GM13977 (cell line): ENCODE results near the gene GPC5.

Experiments used
- DNase-seq: peaks from one replicate; pipeline ENCODE4 v3.0.0; 2012; ENCODE audit warnings: low spot score
- CTCF ChIP-seq: IDR thresholded peaks from 2 replicates; pipeline ENCODE4 v1.5.1; 2012; ENCODE audit warnings: mild to moderate bottlenecking, control low read depth; ENCODE audit not compliant: insufficient read depth; ENCODE audit errors: extremely low read depth, missing control alignments
- in situ Hi-C: fragments of 300-500 bp; cut with MboI; formaldehyde crosslinking; loops from one replicate; pipeline ENCODE4 v1.12.0; 2022; ENCODE audit warnings: low sequenced_read_pairs, low pct_unique_long_range_greater_than_20kb, mixed read lengths, inconsistent platforms; ENCODE audit not compliant: unreplicated experiment

Gene GPC5

GRCh38 chr13:91498298-91498697 lies 99.9 kb downstream of the GPC5 start:
- no peak for DNase-seq
- in situ Hi-C loops: no loop called here
- TF ChIP-seq CTCF: no peak

- in situ Hi-C loops: no loop called here
These were observed 105.8 kb downstream of the GPC5 start for GRCh38 chr13:91504216-91504615.

GRCh38 chr13:91506759-91507158 lies 108.3 kb downstream of the GPC5 start:
- TF ChIP-seq CTCF: no peak
- in situ Hi-C loops: no loop called here
- DNase-seq: no peak

More at GRCh38 chr13:91504216-91504615, 105.8 kb downstream of the GPC5 start:
- DNase-seq: no peak
- no peak for TF ChIP-seq CTCF

GRCh38 chr13:91510058-91510457 lies 111.6 kb downstream of the GPC5 start:
- TF ChIP-seq CTCF: no peak
- no peak for DNase-seq
- in situ Hi-C loops: no loop called here

GRCh38 chr13:91513790-91514189 lies 115.4 kb downstream of the GPC5 start:
- no peak for DNase-seq
- in situ Hi-C loops: no loop called here
- no peak for TF ChIP-seq CTCF

GRCh38 chr13:91516799-91517198 lies 118.4 kb downstream of the GPC5 start:
- in situ Hi-C loops: no loop called here
- DNase-seq: no peak
- TF ChIP-seq CTCF: no peak

- no peak for TF ChIP-seq CTCF
- in situ Hi-C loops: no loop called here
These were observed 122.5 kb downstream of the GPC5 start for GRCh38 chr13:91520952-91521351.

More at GRCh38 chr13:91520952-91521351, 122.5 kb downstream of the GPC5 start:
- no peak for DNase-seq
